HG02870 (cell line): Measurements from ENCODE around the gene STAT6.

Experiments used
- ATAC-seq: cut with Tn5 transposase; IDR thresholded peaks from one replicate; pipeline ENCODE4 v1.9.1; 2021; ENCODE audit warnings: mild to moderate bottlenecking, moderate library complexity; ENCODE audit not compliant: unreplicated experiment

The STAT6 gene

DNA sequence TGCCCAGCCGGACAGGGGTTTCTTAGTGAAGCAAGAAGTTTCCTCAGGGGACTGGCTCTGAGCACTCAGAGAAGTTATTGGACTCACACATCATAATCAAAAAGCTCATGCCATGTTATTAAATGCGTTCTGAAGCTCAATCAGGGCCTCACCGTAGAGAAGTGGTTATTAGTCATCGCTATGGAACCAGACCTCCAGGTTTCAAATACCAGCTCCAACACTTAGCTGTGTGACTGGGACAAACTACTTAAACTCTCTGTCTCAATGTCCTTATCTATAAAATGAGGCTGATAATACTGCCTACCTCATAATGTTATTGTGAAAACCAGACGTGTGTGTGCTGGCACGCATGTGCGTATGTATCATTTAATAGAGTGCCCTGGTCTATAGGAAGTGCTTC is 7.3 kb downstream of the STAT6 start:
- no peak for ATAC-seq

DNA sequence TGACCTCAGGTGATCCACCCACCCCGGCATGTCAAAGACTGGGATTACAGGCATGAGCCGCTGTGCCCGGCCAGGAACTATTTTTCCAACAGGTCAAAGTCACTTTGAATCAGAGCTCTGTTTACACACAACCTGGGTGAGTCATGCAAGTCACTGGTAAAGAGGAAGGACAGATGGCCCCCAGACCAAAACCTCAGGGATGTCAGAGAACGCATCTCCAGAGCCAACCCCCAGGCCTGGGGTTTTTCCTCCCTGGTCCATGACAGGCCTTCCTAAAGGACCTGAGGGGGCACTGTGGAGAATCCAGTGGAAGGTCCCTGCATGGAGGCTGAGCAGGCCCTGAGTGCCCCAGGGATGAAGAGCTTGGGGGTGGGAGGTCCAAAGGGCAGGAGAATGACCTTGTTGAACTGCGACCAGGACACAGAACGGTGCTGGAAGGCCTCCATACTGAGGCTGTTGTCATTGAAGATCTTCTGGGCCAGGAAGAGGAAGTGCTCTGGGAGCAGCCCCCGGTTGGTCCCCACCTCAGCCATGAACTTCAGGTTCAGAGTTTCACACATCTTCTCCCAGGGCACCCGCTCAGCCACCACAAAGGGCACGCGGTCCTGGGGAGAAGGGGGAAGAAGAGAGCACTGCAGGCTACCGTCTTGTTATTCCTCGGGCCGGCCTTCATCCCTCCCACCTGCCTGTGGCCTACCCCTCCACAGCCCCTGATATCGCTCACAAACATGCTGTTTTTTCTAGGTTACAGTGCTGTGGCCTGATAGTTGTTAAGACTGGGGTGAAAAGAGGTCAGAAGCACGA is 9.1 kb downstream of the STAT6 start:
- no peak for ATAC-seq

GRCh38 chr12:57099766-57100165 is 11.4 kb downstream of the STAT6 start:
- no peak for ATAC-seq

GRCh38 chr12:57099047-57099714 is 12.0 kb downstream of the STAT6 start:
- ATAC-seq = no peak

DNA sequence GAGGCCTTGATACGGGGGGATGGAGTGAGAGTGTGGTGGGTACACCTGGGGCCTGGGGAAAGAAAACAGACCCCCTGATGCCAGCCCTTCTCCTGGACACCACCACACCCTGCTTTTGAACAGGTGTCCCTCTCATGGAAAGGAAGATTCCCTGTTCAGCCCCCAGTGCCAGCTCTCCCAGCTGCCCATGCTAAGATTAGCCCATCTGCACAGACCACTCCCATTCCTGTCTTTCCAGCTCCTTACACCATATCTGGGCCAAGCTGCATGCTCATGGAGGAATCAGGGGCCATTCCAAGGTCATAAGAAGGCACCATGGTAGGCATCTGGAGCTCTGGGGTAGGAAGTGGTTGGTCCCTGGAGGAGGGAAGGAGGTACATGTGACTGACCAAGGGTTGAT is 12.6 kb downstream of the STAT6 start:
- ATAC-seq = no peak

- ATAC-seq = no peak
These were observed 13.7 kb downstream of the STAT6 start for GRCh38 chr12:57097554-57097835.

DNA sequence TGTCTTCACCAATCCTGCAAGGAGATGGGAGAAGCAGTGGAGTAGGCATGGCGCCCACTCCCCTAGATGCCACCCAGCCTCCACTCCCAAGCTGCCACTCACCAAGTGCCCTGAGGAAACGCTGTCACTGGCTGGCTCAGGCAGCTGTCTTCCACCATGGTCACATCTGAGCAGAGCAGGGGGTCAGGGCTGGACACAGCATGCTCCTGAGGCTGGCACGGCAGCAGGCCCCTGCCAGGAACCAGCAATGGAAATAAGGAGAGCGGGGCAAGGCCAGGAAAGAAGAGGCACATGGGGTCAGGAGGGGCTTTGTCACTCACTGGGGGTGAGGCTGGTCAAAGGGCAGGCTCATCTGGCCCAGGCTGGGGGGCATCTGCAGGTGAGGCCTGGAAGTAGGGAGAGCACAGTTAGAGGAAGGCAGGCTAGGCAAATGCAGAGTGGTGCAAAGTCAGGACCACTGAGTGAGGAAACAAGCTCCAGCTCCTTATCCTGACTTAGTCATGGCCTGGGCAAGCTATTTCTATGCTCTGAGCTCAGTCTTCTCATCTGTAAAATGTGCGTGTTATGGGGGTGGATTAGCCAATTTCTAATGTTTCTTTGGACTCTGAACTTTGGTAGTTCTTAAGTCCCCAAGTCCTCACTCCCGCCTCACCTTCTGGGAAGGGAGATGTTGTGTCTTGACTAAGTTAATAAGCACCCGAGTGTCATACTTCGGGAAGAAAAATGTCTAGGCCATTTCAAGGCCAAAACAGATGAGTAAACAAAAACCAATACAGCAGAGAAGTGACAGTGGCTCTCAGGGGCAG is 14.2 kb downstream of the STAT6 start:
- ATAC-seq = no peak

- no peak for ATAC-seq
These were observed 15.0 kb downstream of the STAT6 start for GRCh38 chr12:57096099-57096572.

DNA sequence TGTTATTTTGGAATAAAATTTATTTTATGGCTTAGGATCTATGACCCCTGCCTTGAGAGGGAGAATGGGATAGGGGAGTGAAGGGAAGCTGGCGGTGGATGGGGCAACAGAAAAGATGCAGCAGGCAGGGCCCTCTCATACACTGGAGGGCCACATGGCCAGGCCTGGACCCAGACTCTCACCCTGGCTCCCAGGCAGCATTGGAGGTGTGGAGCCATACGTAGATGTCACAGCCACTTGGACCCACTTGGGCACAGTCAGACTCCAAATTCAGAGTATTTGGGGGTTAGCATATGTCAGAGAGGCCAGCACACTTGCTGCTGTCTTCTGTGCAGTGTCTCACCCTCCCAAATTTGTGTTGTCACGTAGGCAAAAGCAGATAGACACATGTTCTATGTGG is 15.7 kb downstream of the STAT6 start:
- no peak for ATAC-seq

DNA sequence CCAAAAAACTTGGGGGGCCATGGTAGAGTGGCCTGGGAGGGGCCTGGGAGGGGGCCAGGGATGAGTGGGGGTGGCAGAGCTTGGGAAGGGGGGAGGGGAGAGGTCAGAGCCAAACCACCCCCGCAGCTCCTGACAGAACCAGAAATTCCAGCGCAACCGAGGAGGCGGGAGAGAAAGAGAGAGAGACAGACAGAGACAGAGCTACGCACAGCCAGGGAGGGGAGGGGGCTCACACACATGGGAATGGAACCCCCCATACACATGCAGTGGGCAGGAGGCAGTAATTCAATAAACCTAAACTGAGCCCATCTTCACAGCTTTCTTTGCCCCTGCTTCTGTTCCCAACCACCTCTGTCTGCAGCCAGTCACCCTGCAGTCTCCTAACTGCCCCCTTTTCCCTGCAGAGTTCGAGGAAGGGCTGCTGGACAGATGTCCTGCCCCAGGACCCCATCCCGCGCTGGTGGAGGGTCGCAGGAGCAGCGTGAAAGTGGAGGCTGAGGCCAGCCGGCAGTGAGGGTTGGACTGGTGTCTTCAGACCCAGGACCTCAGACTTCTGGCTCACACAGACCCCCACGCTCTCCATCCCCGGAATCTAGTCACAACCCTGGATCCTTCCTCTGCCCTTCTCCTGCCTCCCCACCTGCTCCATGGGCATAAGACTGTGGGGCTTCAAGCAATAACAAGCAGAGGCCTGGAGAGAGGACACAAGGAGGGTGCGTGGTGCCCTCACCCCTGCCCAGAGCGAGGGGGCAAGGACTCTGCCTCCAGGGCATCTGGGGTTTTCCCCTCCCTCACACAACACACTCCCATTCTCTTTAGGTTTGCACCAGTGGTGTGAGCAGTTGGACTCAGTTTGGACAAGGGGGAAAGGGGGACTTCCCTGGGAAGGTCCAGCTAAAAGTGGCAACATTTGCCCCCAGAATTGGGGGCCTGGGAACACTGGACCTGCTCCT is 16.7 kb downstream of the STAT6 start:
- ATAC-seq = peak; percentile 2

DNA sequence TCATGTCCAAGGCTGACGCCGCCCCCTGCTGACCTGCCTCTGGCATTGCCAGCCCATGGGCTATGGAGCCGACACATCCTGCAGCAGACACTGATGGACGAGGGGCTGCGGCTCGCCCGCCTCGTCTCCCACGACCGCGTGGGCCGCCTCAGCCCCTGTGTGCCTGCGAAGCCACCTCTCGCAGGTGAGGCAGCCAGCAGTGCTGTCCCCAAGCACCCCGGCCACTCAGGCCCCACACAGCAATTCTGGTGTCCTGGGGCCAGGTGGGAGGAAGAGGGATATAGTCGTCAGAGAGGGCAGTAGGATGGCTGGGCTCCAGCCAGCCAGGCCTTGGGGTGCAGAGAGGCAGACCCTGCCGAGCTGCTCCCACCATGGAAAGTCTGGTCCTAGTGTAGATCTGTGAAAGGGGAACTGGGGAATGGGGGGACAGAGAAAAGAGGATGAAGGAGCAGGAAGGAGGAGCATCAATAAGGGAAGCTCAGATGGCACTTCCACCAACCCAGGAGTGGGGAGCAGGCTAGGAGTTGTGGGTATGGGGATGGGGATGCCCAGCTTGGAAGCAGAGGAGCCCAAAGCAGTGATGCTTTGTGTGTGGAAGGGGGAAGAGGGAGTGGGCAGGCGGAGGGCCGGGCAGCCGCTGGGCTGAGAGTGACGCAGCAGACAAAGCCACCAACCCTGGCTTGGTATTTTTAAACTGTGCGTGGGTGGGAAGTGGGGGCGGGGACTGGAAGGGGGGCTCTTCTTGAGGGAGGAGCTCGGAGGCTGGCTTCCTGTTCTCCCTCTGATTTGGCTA is 17.6 kb downstream of the STAT6 start:
- peak; percentile 36 for ATAC-seq

DNA sequence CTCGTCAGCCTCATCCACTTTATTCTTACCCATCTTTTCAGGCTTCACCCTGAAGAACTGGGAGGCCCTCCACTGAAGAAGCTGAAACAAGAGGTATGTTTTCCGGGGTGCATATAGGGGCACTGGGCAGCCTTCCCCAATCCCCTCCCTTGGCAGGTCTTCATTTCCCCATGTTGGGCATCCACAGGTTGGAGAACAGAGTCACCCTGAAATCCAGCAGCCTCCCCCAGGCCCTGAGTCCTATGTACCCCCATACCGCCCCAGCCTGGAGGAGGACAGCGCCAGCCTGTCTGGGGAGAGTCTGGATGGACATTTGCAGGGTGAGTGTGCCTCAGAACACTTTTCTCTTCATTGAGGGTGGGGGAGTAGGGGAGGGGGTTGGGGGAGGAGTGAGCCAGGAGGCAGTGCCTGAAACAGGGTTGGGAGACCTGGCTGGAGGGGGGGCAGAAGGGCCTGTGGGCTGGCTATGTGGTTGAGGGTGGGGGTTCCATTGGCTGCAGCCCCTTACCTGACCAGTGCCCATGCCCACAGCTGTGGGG is 18.2 kb downstream of the STAT6 start:
- no peak for ATAC-seq

- no peak for ATAC-seq
These were observed 18.7 kb downstream of the STAT6 start for GRCh38 chr12:57092529-57092862.

DNA sequence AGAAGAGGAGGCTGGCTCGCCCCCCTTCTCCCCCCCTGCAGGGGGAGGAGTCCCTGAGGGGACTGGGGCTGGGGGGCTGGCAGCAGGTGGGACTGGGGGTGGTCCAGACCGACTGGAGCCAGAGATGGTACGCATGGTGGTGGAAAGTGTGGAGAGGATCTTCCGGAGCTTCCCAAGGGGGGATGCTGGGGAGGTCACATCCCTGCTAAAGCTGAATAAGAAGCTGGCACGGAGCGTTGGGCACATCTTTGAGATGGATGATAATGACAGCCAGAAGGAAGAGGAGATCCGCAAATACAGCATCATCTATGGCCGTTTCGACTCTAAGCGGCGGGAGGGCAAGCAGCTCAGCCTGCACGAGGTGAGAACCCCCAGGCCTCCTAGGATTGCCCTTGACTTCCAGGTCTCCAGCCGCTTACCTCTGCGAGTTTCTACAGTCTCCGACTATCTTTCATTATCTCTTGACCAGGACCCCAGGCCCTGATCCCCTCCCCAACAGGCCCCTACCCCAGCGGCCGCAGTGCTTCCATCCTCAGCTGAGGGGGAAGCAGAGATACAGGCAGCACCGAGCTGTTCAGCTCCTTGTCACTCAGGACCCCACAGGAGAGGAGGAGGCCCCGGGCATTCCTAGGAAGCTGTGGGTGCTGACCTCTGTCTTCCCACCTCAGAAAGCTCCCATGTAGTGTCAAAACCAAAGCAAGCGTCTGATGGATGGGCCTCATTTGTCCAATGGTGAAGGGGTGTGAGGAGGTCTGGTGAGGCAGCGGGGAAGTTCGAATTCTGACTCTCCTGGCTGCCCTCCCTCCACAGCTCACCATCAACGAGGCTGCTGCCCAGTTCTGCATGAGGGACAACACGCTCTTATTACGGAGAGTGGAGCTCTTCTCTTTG is 19.3 kb downstream of the STAT6 start:
- no peak for ATAC-seq

DNA sequence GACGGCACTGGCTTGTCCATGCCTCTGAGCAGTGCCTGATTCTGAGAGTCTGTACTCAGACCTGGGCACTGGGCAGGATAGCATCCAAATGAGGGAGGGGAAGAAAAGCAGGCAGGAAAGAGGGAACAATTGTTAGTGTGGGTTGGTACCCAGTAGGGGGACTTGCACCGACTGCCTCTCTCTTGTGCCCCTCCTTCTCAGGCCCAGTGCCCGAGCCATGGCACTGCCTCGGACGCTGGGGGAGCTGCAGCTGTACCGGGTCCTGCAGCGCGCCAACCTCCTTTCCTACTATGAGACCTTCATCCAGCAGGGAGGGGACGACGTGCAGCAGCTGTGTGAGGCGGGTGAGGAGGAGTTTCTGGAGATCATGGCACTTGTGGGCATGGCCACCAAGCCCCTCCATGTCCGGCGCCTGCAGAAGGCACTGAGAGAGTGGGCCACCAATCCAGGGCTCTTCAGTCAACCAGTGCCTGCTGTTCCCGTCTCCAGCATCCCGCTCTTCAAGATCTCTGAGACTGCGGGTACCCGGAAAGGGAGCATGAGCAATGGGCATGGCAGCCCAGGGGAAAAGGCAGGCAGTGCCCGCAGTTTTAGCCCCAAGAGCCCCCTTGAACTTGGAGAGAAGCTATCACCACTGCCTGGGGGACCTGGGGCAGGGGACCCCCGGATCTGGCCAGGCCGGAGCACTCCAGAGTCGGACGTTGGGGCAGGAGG is 20.1 kb downstream of the STAT6 start:
- no peak for ATAC-seq

GRCh38 chr12:57090490-57090889 is 20.7 kb downstream of the STAT6 start:
- ATAC-seq = no peak

DNA sequence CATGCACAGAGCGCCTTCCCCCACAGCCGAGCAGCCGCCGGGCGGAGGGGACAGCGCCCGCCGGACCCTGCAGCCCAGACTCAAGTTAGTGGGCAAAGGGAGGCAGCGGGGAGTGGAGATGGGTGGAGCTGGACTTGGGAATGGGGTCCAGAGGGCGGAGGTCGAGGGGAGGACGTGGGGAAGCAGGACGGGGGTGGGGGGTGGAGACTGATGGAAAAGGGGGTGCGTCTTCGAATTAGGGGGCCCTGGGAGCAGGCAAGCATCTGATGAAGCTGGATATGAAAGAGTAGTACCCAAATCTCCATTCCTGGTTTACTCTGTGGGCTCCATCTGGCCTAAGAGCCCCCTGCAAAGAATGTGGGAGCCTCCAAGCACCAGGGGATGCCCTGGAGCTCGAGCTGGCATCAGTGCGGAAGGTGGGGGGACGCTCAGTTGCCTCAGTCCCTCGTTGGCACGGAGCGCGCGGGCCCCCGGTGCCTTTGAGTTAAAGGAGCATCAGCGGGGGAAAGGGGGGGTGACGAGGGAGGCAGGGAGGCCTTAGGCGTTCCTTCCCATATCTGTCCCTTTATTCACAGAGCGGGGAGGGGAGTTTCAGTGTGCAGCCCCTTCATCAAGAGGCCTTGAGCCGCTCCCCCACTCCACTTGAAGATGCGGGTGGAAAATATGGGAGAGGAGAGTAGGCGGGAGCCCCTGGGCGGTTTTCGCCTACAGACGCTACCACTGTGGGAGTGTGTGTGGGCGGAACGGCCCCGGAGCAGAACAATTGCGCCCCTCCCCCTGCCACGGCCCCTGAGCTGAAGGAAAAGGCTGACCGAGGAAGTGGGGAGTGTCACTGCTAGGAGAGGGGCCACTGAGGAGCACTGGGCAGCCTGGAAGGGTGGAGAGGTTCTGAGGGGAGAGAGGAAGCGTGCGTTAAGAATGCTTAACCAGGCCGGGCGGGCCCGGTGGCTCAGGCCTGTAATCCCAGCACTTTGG is 21.6 kb downstream of the STAT6 start:
- no peak for ATAC-seq
